PFSK-1 (cell line): ENCODE measurements around the gene NRG3.

ENCODE experiments used
- POLR2AphosphoS5 ChIP-seq: IDR thresholded peaks from 2 replicates; pipeline ENCODE4 v1.6.1; 2012; ENCODE audit warnings: low read depth, mild to moderate bottlenecking, control low read depth, low read length, moderate library complexity
- SIN3A ChIP-seq: IDR thresholded peaks from 2 replicates; pipeline ENCODE4 v1.6.1; 2012; ENCODE audit warnings: mild to moderate bottlenecking, low read length, moderate library complexity, borderline replicate concordance; ENCODE audit not compliant: insufficient read depth
- TAF1 ChIP-seq: IDR thresholded peaks from 2 replicates; pipeline ENCODE4 v1.6.1; 2012; ENCODE audit warnings: low read length, control low read depth, borderline replicate concordance; ENCODE audit not compliant: insufficient read depth

- TF ChIP-seq TAF1 (no peak), POLR2AphosphoS5 (no peak), SIN3A (no peak)
These were observed 94.1 kb downstream of the NRG3 start for GRCh38 chr10:81969136-81969535.
